Transverse colon (tissue), 4 donors: ENCODE measurements around the gene NCOA1. TPM values are rescaled to one million over a fixed set of nuclear protein-coding genes. Genes with fewer than 3 reads are reported as not detected.

Source experiments
- DNase-seq: peaks from one replicate; pipeline ENCODE4 v3.0.0-alpha.2; 2019
- H3K27ac ChIP-seq, 4 donors: fragments of 200-600 bp; sonication (generic); 2 replicates each; pipeline ENCODE4 v1.5.1; 2016 to 2018; ENCODE audit warnings: inconsistent platforms in 4 of 4
- H3K27me3 ChIP-seq: fragments of 200-600 bp; sonication (generic); 2 replicates; pipeline ENCODE4 v1.5.1; 2017; ENCODE audit warnings: inconsistent platforms
- H3K36me3 ChIP-seq, 4 donors: fragments of 200-600 bp; sonication (generic); 2 replicates each; pipeline ENCODE4 v1.5.1; 2017 to 2019; ENCODE audit warnings: inconsistent platforms in 4 of 4
- H3K4me1 ChIP-seq, 4 donors: fragments of 200-600 bp; sonication (generic); 2 replicates each; pipeline ENCODE4 v1.5.1; 2017 to 2020; ENCODE audit warnings: inconsistent platforms in 4 of 4
- H3K4me3 ChIP-seq, 4 donors: fragments of 200-600 bp; sonication (generic); 1 replicate in 1 of 4; 2 replicates in 3 of 4; pipeline versions ENCODE4 v1.5.1 to v1.6.1; 2017 to 2019; ENCODE audit warnings: inconsistent platforms in 4 of 4
- H3K9me3 ChIP-seq, 2 donors: fragments of 200-600 bp; sonication (generic); 2 replicates each; pipeline ENCODE4 v1.5.1; 2017 to 2019; ENCODE audit warnings: inconsistent platforms in 2 of 2
- CTCF ChIP-seq, 5 experiments: fragments of 200-600 bp in 3 of 5; fragments of 450-650 bp in 2 of 5; sonication (generic) in 3 of 5; IDR thresholded peaks; 1 replicate in 2 of 5; 2 replicates in 3 of 5; pipeline ENCODE4 v1.5.1; 2016 to 2017; ENCODE audit warnings: antibody characterized with exemption in 5 of 5, inconsistent platforms in 3 of 5, mild to moderate bottlenecking in 2 of 5, moderate library complexity in 1 of 5
- EP300 ChIP-seq: sonication (generic); formaldehyde crosslinking; IDR thresholded peaks from one replicate; pipeline ENCODE4 v1.6.1; 2017; ENCODE audit warnings: antibody characterized with exemption, low read depth
- POLR2A ChIP-seq: fragments of 450-650 bp; IDR thresholded peaks from one replicate; pipeline ENCODE4 v1.6.1; 2016; ENCODE audit warnings: antibody characterized with exemption, mild to moderate bottlenecking, moderate library complexity
- POLR2AphosphoS5 ChIP-seq, 3 donors: sonication (generic); formaldehyde crosslinking; IDR thresholded peaks; one replicate each; pipeline ENCODE4 v1.6.1; 2016; ENCODE audit warnings: antibody characterized with exemption in 3 of 3
- WGBS, 2 donors: methylation state at CpG; one replicate each; pipeline ENCODE4 v1.1.5; 2018; ENCODE audit warnings: low coverage in 1 of 2; 5-methylcytosine and 5-hydroxymethylcytosine counted together
- in situ Hi-C, 4 donors: fragments of 200-750 bp; cut with MboI; loops; one replicate each; pipeline versions ENCODE4 v1.15.0 to v1.15.1; 2017; ENCODE audit warnings: low sequenced_read_pairs in 3 of 4, low pct_ligation_motif_present in 1 of 4, low pct_unique_long_range_greater_than_20kb in 1 of 4
- intact Hi-C: fragments of 100-400 bp; cut with DNase I; formaldehyde crosslinking; loops from one replicate; pipeline ENCODE4 v1.15.1; 2023; ENCODE audit warnings: low total_unique reads
- total RNA-seq, 4 donors: library from RNA; depleted of rRNA; stranded (reverse); fragments of >200 nt; gene quantifications; one replicate each; pipeline ENCODE4 v1.1.0, GENCODE V29; 2016

Gene NCOA1
- total RNA-seq, 4 donors from 2014 or later, result 32.9 to 56.5 (median 47.9) TPM

GRCh38 chr2:24723665-24724064, 232.6 kb downstream of the NCOA1 start:
- H3K4me3 ChIP-seq, result no peak overlapping the region
- DNase-seq, result no peak
- H3K36me3 ChIP-seq, result peaks cover 0 to 13% (median 6%) of the 10 kb centered on the region in 4 donors
- H3K9me3 ChIP-seq, result no peaks in the 10 kb centered on the region
- in situ Hi-C loops (no loop called here), intact Hi-C loops (no loop called here)
- H3K4me1 ChIP-seq, result peaks cover 4 to 16% (median 12%) of the 10 kb centered on the region in 4 donors
- TF ChIP-seq EP300 (no peak), POLR2A (no peak), CTCF (IDR thresholded peaks at IDR 0.05) (no peak), POLR2AphosphoS5 (IDR thresholded peaks at IDR 0.05) (no peak)
- H3K27ac ChIP-seq, result no peak overlapping the region
- H3K27me3 ChIP-seq, result no peaks in the 10 kb centered on the region

GRCh38 chr2:24724111-24724775, 233.2 kb downstream of the NCOA1 start:
- TF ChIP-seq POLR2A, result no peak
- TF ChIP-seq POLR2AphosphoS5 (IDR thresholded peaks at IDR 0.05), result no peak
- no peak for TF ChIP-seq EP300
- no peak for TF ChIP-seq CTCF (IDR thresholded peaks at IDR 0.05)
- Histone ChIP-seq H3K27me3 (no peaks in the 10 kb centered on the region), H3K36me3 (peaks cover 0 to 18% (median 8%) of the 10 kb centered on the region in 4 donors), H3K9me3 (no peaks in the 10 kb centered on the region), H3K4me1 (peaks cover 4 to 16% (median 12%) of the 10 kb centered on the region in 4 donors), H3K27ac (no peak overlapping the region), H3K4me3 (no peak overlapping the region)
- DNase-seq, result no peak
- in situ Hi-C loops (no loop called here), intact Hi-C loops (no loop called here)
- WGBS, 2 donors, result 81 to 90% methylated on average over 4 of the region's 4 CpGs

GRCh38 chr2:24725956-24726355, 234.9 kb downstream of the NCOA1 start:
- Histone ChIP-seq H3K36me3 (peaks cover 0 to 27% (median 12%) of the 10 kb centered on the region in 4 donors), H3K27ac (no peak overlapping the region), H3K4me3 (no peak overlapping the region), H3K4me1 (peaks cover 4 to 16% (median 12%) of the 10 kb centered on the region in 4 donors), H3K9me3 (no peaks in the 10 kb centered on the region), H3K27me3 (no peaks in the 10 kb centered on the region)
- intact Hi-C loops, result no loop called here
- WGBS, 2 donors, result 74 to 90% methylated on average over 3 of the region's 3 CpGs
- TF ChIP-seq POLR2A (no peak), CTCF (IDR thresholded peaks at IDR 0.05) (no peak), POLR2AphosphoS5 (IDR thresholded peaks at IDR 0.05) (no peak), EP300 (no peak)
- in situ Hi-C loops, result no loop called here
- DNase-seq, result no peak

GRCh38 chr2:24730481-24730880, 239.4 kb downstream of the NCOA1 start:
- intact Hi-C loops, result no loop called here
- TF ChIP-seq EP300, result no peak
- H3K4me1 ChIP-seq, result no peaks in the 10 kb centered on the region
- H3K9me3 ChIP-seq, result no peaks in the 10 kb centered on the region
- WGBS, 2 donors, result 67 to 88% methylated on average over 1 to 7 of the region's 7 CpGs
- H3K27ac ChIP-seq, result no peak overlapping the region
- in situ Hi-C loops, result no loop called here
- no peak overlapping the region for H3K4me3 ChIP-seq
- peaks cover 0 to 27% (median 12%) of the 10 kb centered on the region in 4 donors for H3K36me3 ChIP-seq
- DNase-seq, result no peak
- H3K27me3 ChIP-seq, result no peaks in the 10 kb centered on the region

GRCh38 chr2:24731040-24731439, 240.0 kb downstream of the NCOA1 start:
- Histone ChIP-seq H3K27me3 (no peaks in the 10 kb centered on the region), H3K4me3 (no peak overlapping the region), H3K36me3 (peaks cover 0 to 27% (median 12%) of the 10 kb centered on the region in 4 donors), H3K9me3 (no peaks in the 10 kb centered on the region), H3K27ac (no peak overlapping the region), H3K4me1 (no peaks in the 10 kb centered on the region)
- no peak for DNase-seq
- intact Hi-C loops, result no loop called here
- no peak for TF ChIP-seq POLR2A
- in situ Hi-C loops, result no loop called here
